ENCODE data around the gene PRPH2.
A peak's percentile ranks its signal among the peaks of the same experiment; 100 is the strongest.
"Not testable (repeated sequence)": the region's sequence is repeated elsewhere in the genome, so short reads cannot be mapped to it uniquely, and the experiment has no call there.

The PRPH2 gene

DNA sequence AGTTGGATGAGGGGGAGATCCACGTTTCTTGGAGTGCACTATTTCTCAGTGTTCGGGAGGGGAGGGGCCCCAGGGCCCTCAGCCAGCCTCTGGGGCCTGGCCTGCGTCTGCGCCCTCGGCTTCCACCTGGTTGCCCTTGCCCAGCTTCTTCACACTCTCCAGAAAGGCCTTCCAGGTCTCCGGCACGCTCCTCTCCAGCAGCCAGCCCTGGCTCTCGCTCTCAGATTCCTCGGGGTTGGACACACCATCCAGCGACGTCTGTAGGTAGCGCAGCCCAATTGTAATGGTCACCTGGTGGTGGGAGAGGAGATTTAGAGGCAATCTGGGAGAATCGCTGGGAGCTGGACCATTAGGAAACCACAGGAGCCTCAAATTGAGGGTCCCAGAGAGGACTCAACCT, 24.2 kb downstream of the PRPH2 start:
- no peak for DNase-seq (ENCODE audit: low read depth in 2 of 2)

DNA sequence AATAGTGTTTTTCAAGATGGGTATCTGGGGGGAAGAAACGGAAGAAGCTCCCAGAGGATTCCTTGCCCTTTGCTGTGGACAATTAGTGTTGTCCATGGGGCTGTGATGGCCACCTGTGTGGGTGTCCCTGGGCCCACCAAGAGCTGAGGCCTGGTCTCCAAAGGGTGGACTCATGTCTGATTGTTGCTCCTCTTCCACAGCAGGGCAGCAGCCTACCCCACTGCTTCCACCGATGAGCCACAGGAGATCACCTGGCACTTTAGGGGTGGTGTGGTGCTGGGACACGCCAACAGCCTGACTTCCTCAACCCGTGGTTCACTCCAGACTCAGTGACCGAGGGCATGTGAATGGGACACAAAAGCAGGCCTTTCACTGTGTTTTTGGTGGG, 25.1 kb downstream of the PRPH2 start:
- no peak for DNase-seq (ENCODE audit: low read depth in 2 of 2)

GRCh38 chr6:42696526-42697267, 25.7 kb downstream of the PRPH2 start:
- no peak for DNase-seq (ENCODE audit: low read depth in 2 of 2)

- no peak for DNase-seq (ENCODE audit: low read depth in 2 of 2)
Measured at GRCh38 chr6:42694586-42694985, 27.8 kb downstream of the PRPH2 start.

GRCh38 chr6:42693725-42694323, 28.6 kb downstream of the PRPH2 start:
- no peak for DNase-seq (ENCODE audit: low read depth in 2 of 2)

GRCh38 chr6:42692137-42692911, 30.1 kb downstream of the PRPH2 start:
- no peak for DNase-seq (ENCODE audit: low read depth in 2 of 2)

- DNase-seq (ENCODE audit: low read depth in 2 of 2) = no peak
Measured at GRCh38 chr6:42690872-42691271, 31.5 kb downstream of the PRPH2 start.

GRCh38 chr6:42690151-42690702, 32.2 kb downstream of the PRPH2 start:
- DNase-seq (ENCODE audit: low read depth in 2 of 2) = no peak

DNA sequence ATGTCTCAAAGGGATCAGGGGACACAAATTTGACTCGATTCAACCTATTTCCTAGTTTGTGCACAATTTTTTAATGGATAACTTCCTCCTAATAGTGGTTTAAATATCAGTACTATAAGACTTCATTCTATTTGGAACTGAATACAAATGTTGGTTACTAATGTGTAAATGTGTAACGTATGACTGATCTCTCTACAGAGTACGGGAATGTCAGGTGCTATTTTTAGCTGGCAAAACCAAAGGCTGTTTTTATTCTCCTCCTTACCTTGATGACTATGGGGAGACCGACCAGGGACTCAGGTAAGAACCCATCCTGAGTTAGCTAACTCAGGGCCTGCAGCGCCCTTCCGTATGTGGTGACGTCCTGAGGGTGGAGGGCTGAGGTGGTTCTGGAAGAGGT, 33.0 kb downstream of the PRPH2 start:
- DNase-seq (ENCODE audit: low read depth in 2 of 2) = no peak

DNA sequence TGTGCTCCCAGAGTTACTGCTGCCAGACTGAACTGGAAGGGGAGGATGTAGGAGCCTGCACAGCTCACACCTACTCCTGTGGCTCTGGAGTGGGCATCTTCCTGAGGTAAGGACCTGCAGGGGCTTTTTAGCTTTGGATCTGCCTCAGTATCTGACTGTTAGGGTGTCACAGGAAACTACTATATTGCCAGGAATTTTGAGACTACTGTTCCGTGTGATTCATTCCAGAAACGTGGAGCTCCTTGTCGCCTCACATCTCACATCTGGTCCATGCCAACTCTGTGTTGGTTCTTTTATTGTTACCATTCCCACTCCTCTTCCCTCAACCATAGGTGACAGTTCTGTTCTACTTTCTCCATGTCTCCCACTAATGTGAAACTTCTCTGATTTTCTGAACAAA, 34.1 kb downstream of the PRPH2 start:
- DNase-seq (ENCODE audit: low read depth in 2 of 2) = no peak

DNA sequence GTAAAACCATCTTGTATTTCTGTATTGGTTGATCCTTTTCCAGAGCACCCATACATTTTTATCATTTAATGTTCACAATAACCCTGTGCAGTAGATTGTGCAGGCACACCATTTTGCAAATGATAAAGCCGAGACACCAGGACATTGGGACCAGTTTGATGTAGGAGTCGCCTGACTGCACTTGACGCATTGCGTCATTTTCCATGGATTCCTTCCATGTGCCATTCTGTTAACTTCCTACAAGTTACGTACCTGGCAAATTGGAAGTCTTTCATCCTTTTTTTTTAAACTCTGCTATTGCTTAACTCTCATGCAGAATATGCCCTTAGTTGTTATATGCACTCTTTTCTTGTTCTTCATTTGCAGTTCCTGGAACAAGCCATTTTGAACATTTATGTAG, 43.0 kb downstream of the PRPH2 start:
- DNase-seq (ENCODE audit: low read depth in 2 of 2) = no peak

- DNase-seq (ENCODE audit: low read depth in 2 of 2) = no peak
Measured at GRCh38 chr6:42674780-42675179, 47.6 kb downstream of the PRPH2 start.

- not testable (repeated sequence) for DNase-seq (ENCODE audit: low read depth in 2 of 2)
Measured at GRCh38 chr6:42674368-42674767, 48.0 kb downstream of the PRPH2 start.

GRCh38 chr6:42664718-42665117, 57.7 kb downstream of the PRPH2 start:
- no peak for DNase-seq (ENCODE audit: low read depth in 2 of 2)

- DNase-seq (ENCODE audit: low read depth in 2 of 2) = peak; percentile 51 to 69
Measured at GRCh38 chr6:42661540-42662153, 60.8 kb downstream of the PRPH2 start.

DNA sequence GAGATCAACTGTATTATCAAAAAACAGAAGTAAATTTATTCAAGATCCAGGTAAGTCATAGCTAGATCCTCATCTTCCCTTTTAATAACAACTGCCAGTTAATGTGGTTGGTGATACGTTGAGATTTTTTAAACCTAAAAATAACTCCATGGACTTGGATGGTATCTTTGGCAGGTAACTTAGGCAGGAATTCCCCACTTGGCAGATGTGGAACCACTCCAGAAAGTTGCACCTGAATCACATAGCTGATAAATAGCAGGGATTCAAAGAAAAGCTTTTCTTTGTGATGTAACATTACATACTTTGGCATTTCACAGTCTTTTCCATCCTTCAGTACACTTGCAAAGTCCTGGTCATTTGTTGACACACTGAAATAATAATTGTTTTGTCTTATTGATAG, 62.6 kb downstream of the PRPH2 start:
- no peak for DNase-seq (ENCODE audit: low read depth in 2 of 2)

- DNase-seq (ENCODE audit: low read depth in 2 of 2) = no peak
Measured at GRCh38 chr6:42653851-42654250, 68.5 kb downstream of the PRPH2 start.

DNA sequence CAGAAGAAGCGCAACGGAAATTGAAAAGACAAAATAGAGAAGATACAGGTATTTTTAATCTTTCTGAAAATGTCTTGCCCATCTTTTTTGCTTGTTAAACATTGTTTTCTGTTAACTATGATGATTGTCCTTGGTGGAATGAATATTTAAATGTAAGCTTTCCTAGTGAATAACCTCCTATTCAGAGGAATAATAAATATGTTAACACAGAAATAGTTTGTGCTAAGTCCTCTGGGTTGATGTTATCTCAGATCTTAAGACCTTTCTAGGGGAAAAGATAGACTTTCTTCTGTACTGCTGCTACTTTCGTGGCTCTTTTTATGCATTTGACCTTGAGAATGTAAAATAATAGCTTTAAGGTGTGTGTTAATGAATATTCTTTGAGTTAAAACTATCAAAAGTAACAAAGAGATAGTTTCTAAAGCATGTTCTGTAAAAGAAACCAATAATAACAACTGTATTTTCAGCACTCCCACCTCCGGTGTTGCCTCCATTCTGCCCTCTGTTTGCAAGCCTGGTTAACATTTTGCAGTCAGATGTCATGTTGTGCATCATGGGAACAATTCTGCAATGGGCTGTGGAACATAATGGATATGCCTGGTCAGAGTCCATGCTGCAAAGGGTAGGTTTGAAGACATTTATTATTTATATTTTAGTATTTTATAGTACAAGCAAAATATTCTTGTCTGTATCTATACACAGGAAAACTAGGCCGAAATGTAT, 70.2 kb downstream of the PRPH2 start:
- no peak for DNase-seq (ENCODE audit: low read depth in 2 of 2)

All from stimulated activated CD8-positive, alpha-beta memory T cell treated with anti-CD3 and anti-CD28 coated beads, Interleukin-15, amount 100 ng/mL, for 4 hours (primary cell).